Measurements from ENCODE around the gene OXT. TPM values are rescaled to one million over a fixed set of nuclear protein-coding genes. Genes with fewer than 3 reads are reported as not detected.

The OXT gene
- total and polyA plus RNA-seq, 2 of the 8 experiments (the other 6 are each of a cell fraction or from before 2014, with no cell fraction given): not detected

DNA sequence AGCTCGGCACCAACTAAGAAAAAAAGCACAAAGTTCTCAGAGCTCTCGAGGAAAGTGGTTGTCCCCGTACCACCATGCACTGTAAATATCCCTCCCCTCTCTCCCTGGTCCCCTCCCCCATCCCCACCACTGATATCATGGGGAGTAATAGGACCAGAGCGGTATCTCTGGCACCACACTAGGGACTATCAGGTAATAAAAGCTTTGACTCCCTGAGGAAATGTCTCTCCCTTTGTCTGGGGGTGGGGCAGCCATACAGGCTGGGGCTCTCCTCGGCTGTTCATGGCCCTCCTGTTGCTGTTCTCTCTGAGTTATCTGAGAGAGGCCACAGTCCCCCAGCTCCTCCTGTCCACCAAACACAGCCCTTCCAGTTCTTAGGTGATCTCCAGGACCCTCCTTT lies 33.0 kb upstream of the OXT start:
- Histone ChIP-seq H2AK5ac (ENCODE audit: low read depth, low read length) (no peak overlapping the region), H2BK20ac (ENCODE audit: low read length) (no peak overlapping the region), H4K5ac (ENCODE audit: insufficient read length, low read depth, low read length) (no peak overlapping the region), H3K4me2 (ENCODE audit: insufficient read depth in 1 of 2, low read depth in 2 of 2, low read length in 2 of 2) (no peak overlapping the region), H3K4me1 (replicated peaks in 1 of 4; ENCODE audit: control insufficient read depth in 3 of 4, insufficient read depth in 4 of 4, low read length in 3 of 4) (peaks cover 0 to 12% (median 4%) of the 10 kb centered on the region in 4 experiments; a peak in 5 of 7 replicates), H4K8ac (ENCODE audit: extremely low read depth, insufficient read depth, low read length) (no peak overlapping the region), H3K9ac (replicated peaks in 1 of 4; ENCODE audit: extremely low read depth in 1 of 4, low read depth in 3 of 4, low read length in 3 of 4) (no peak overlapping the region), H4K91ac (replicated peaks; ENCODE audit: insufficient read length, low read length) (no peak overlapping the region), H2BK15ac (ENCODE audit: low read length) (no peak overlapping the region), H3K27ac (ENCODE audit: low read depth, low read length) (no peak overlapping the region), H3K27me3 (replicated peaks in 1 of 4; ENCODE audit: control insufficient read depth in 3 of 4, extremely low read depth in 1 of 4, insufficient read depth in 3 of 4, low read length in 3 of 4) (no peaks in the 10 kb centered on the region), H3K36me3 (ENCODE audit: control insufficient read depth in 2 of 4, insufficient read depth in 4 of 4, low read length in 3 of 4) (peaks cover 24 to 45% (median 33%) of the 10 kb centered on the region in 4 experiments), H3K14ac (ENCODE audit: insufficient read length) (no peak overlapping the region), H2BK12ac (ENCODE audit: low read depth, low read length) (no peak overlapping the region), H4K20me1 (replicated peaks in 1 of 2; ENCODE audit: control insufficient read depth in 1 of 2, insufficient read depth in 2 of 2, low read length in 2 of 2) (peaks cover 2 to 4% of the 10 kb centered on the region in 2 experiments), H3K23ac (ENCODE audit: insufficient read length) (no peak overlapping the region), H3K4ac (replicated peaks; ENCODE audit: insufficient read length, low read depth, low read length) (no peak overlapping the region), H3K9me3 (ENCODE audit: insufficient read depth in 2 of 2, low read depth in 1 of 2, low read length in 1 of 2) (no peaks in the 10 kb centered on the region), H2AFZ (ENCODE audit: low read length) (no peak overlapping the region), H2BK120ac (replicated peaks; ENCODE audit: low read depth, low read length) (no peak overlapping the region), H2BK5ac (ENCODE audit: low read depth, low read length) (no peak overlapping the region), H3K23me2 (ENCODE audit: low read depth, low read length) (no peaks in the 10 kb centered on the region), H3K56ac (replicated peaks; ENCODE audit: insufficient read length, low read depth, low read length) (no peak overlapping the region), H3K79me1 (ENCODE audit: low read depth, low read length) (no peaks in the 10 kb centered on the region), H3K18ac (ENCODE audit: extremely low read depth, low read length) (no peak overlapping the region), H3K4me3 (ENCODE audit: extremely low read depth in 1 of 4, insufficient read depth in 2 of 4, low read depth in 3 of 4, low read length in 4 of 4) (no peak overlapping the region), H3K79me2 (ENCODE audit: control insufficient read depth in 1 of 2, insufficient read depth in 2 of 2, low read length in 2 of 2) (no peaks in the 10 kb centered on the region)
- ChIA-PET POLR2A (ENCODE audit: partially characterized antibody) (no interaction called here), CTCF (ENCODE audit: partially characterized antibody) (interaction anchor here (1.9 kb wide), 1 partner anchor 15 kb away, joined by 6 read pairs; no protein-coding TSS in a partner anchor)
- WGBS, 2 experiments (ENCODE audit: extremely low coverage in 1 of 2, insufficient coverage in 1 of 2, insufficient read length in 1 of 2, insufficient replicate concordance in 2 of 2, low coverage in 1 of 2, low lambda C conversion rate in 2 of 2, missing lambda C conversion rate in 1 of 2): 87% methylated on average over 5 of the region's 5 CpGs; no CpG with 5 or more reads in 1 of the 2 experiments
- no peak for TF ChIP-seq CBX8 (IDR thresholded peaks at IDR 0.05; ENCODE audit: borderline replicate concordance, low read depth, low read length)
- TF ChIP-seq ASH2L (IDR thresholded peaks at IDR 0.05; ENCODE audit: low read length): no peak
- no peak for TF ChIP-seq RNF2 (IDR thresholded peaks at IDR 0.05; ENCODE audit: borderline replicate concordance, low read depth, low read length, missing control alignments, poor library complexity, severe bottlenecking)
- TF ChIP-seq SP1 (IDR thresholded peaks at IDR 0.05; ENCODE audit: low read depth, low read length): no peak
- no peak for TF ChIP-seq RBBP5 (IDR thresholded peaks at IDR 0.05; ENCODE audit: borderline replicate concordance, low read depth, low read length)
- no peak for TF ChIP-seq GABPA (IDR thresholded peaks at IDR 0.05; ENCODE audit: borderline replicate concordance, insufficient read depth, low read length)
- TF ChIP-seq RXRA (IDR thresholded peaks at IDR 0.05; ENCODE audit: insufficient read depth, low read depth, low read length): no peak
- TF ChIP-seq CHD1 (IDR thresholded peaks at IDR 0.05; ENCODE audit: low read depth, low read length): no peak
- TF ChIP-seq YY1 (IDR thresholded peaks at IDR 0.05; ENCODE audit: low read depth, low read length): no peak
- no peak for FAIRE-seq
- no peak for DNase-seq (ENCODE audit: low read depth in 1 of 2, low spot score in 2 of 2)

All from H1 (cell line).